NB4 (cell line): Measurements from ENCODE around the gene LYRM7.

Source experiments
- MYC ChIP-seq: IDR thresholded peaks from 2 replicates; pipeline ENCODE4 v1.6.1; 2011; ENCODE audit warnings: low read depth, low read length
- POLR2A ChIP-seq: IDR thresholded peaks from 2 replicates; pipeline ENCODE4 v1.6.1; 2011; ENCODE audit warnings: mild to moderate bottlenecking; ENCODE audit not compliant: insufficient read length; ENCODE audit errors: extremely low read depth
- TF ChIP-seq, protein P1 (sequence below): IDR thresholded peaks from one replicate; pipeline ENCODE4 v1.5.1; 2012; ENCODE audit warnings: low read depth, low read length
- TF ChIP-seq, protein P2 (sequence below): IDR thresholded peaks from 2 replicates; pipeline ENCODE4 v1.6.1; 2011; ENCODE audit warnings: low read depth, low read length

DNA sequence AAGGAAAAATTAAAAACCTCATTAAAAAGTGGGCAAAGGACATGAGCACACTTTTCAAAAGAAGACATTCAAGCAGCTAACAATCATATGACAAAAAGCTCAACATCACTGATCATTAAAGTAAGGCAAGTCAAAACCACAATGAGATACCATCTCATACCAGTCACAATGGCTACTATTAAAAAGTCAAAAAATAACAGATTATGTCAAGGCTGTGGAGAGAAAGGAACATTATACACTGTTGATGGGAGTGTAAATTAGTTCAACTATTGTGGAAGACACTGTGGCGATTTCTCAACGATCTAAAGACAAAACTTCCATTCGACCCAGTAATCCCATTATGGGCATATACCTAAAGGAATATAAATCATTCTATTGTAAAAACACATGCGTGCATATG lies 41.4 kb upstream of the LYRM7 start:
- TF ChIP-seq, protein P1, sequence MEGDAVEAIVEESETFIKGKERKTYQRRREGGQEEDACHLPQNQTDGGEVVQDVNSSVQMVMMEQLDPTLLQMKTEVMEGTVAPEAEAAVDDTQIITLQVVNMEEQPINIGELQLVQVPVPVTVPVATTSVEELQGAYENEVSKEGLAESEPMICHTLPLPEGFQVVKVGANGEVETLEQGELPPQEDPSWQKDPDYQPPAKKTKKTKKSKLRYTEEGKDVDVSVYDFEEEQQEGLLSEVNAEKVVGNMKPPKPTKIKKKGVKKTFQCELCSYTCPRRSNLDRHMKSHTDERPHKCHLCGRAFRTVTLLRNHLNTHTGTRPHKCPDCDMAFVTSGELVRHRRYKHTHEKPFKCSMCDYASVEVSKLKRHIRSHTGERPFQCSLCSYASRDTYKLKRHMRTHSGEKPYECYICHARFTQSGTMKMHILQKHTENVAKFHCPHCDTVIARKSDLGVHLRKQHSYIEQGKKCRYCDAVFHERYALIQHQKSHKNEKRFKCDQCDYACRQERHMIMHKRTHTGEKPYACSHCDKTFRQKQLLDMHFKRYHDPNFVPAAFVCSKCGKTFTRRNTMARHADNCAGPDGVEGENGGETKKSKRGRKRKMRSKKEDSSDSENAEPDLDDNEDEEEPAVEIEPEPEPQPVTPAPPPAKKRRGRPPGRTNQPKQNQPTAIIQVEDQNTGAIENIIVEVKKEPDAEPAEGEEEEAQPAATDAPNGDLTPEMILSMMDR = no peak
- no peak for TF ChIP-seq POLR2A
- TF ChIP-seq, protein P2, sequence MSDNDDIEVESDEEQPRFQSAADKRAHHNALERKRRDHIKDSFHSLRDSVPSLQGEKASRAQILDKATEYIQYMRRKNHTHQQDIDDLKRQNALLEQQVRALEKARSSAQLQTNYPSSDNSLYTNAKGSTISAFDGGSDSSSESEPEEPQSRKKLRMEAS = no peak
- no peak for TF ChIP-seq MYC
